ENCODE data around the gene TBXT. TPM values are rescaled to one million over a fixed set of nuclear protein-coding genes. Genes with fewer than 3 reads are reported as not detected.
"Not testable (repeated sequence)": the region's sequence is repeated elsewhere in the genome, so short reads cannot be mapped to it uniquely, and the experiment has no call there.

The TBXT gene
- total RNA-seq, 1 donor from 2014 or later = not detected

DNA sequence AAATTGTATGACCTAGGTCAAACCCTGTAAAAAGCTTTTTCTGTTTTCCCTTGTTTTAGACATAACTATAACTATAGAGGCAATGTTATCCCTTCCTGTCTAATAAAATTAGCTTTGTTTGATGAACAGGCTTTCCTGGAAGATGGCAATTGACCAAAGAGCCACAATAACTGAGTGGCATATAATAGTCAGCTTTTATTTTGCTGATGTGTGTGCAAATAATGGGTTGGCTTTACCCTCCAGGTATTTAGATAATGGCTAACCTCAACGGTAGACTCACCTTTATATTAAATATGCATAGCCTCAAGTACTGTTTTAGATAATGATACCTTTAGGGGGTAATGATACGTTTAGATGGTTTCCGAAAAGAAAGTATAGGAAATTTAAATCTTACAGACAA is 15.0 kb downstream of the TBXT start:
- Histone ChIP-seq H3K4me1 (no peaks in the 10 kb centered on the region), H3K27ac (replicated peaks) (no peak overlapping the region), H3K36me3 (no peaks in the 10 kb centered on the region), H3K27me3 (ENCODE audit: low read depth) (peaks cover 39% of the 10 kb centered on the region), H3K9me3 (replicated peaks) (peaks cover 37% of the 10 kb centered on the region), H3K4me3 (no peak overlapping the region)
- intact Hi-C loops (cut with micrococcal nuclease) = no loop called here
- DNase-seq = no peak
- TF ChIP-seq CTCF (IDR thresholded peaks at IDR 0.05; ENCODE audit: borderline replicate concordance) = no peak

GRCh38 chr6:166151798-166152197 is 15.9 kb downstream of the TBXT start:
- Histone ChIP-seq H3K4me1 (no peaks in the 10 kb centered on the region), H3K9me3 (replicated peaks) (peaks cover 37% of the 10 kb centered on the region), H3K27me3 (ENCODE audit: low read depth) (peaks cover 40% of the 10 kb centered on the region), H3K4me3 (no peak overlapping the region), H3K36me3 (no peaks in the 10 kb centered on the region), H3K27ac (replicated peaks) (no peak overlapping the region)
- intact Hi-C loops (cut with micrococcal nuclease) = no loop called here
- TF ChIP-seq CTCF (IDR thresholded peaks at IDR 0.05; ENCODE audit: borderline replicate concordance) = no peak
- no peak for DNase-seq

- peaks cover 32% of the 10 kb centered on the region for H3K27me3 ChIP-seq (ENCODE audit: low read depth)
- no peaks in the 10 kb centered on the region for H3K4me1 ChIP-seq
- H3K27ac ChIP-seq (replicated peaks) = no peak overlapping the region
- H3K36me3 ChIP-seq = no peaks in the 10 kb centered on the region
- no peak for DNase-seq
- H3K9me3 ChIP-seq (replicated peaks) = peaks cover 24% of the 10 kb centered on the region
- no peak overlapping the region for H3K4me3 ChIP-seq
- no peak for TF ChIP-seq CTCF (IDR thresholded peaks at IDR 0.05; ENCODE audit: borderline replicate concordance)
- intact Hi-C loops (cut with micrococcal nuclease) = no loop called here
Observed at GRCh38 chr6:166145751-166146150, 21.9 kb downstream of the TBXT start.

- Histone ChIP-seq H3K9me3 (replicated peaks) (peaks cover 11% of the 10 kb centered on the region), H3K27me3 (ENCODE audit: low read depth) (peaks cover 21% of the 10 kb centered on the region), H3K36me3 (no peaks in the 10 kb centered on the region), H3K4me1 (no peaks in the 10 kb centered on the region), H3K27ac (replicated peaks) (peak overlapping the region; percentile 17), H3K4me3 (no peak overlapping the region)
- intact Hi-C loops (cut with micrococcal nuclease) = no loop called here
- TF ChIP-seq CTCF (IDR thresholded peaks at IDR 0.05; ENCODE audit: borderline replicate concordance) = no peak
- no peak for DNase-seq
Observed at GRCh38 chr6:166143011-166143410, 24.6 kb downstream of the TBXT start.

DNA sequence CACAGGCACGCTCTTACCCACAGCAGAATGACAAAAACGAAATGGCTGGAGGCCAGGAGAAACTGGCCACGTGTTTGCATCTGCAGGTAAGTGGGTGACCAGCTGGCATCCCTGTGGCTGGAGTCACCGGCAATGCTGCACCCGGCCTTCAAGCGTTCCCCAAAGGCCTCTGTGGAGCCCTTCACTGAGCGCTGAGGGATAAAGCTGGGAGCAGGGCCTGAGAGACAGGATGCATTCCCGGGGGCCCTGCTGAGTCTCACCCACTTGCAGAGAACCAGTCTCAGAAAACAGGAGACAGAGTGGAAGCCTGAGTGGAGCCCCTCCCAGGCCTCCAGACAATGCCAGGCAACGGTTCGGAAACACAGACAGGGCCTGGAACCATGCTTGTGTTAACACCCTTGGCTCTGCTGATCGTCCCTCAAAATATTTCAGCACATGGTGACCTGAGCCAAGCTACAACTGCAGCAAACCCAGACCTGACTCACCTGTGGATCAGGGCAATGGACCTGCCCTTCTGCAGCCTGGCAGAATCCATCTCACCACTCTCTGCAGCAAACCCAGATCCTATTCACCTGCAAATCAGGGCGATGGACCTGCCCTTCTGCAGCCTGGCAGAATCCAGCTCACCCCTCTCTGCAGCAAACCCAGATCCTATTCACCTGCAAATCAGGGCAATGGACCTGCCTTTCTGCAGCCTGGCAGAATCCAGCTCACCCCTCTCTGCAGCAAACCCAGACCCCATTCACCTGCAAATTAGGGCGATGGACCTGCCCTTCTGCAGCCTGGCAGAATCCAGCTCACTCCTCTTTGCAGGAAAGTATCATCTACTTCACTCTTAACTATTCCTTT is 39.8 kb downstream of the TBXT start:
- H3K9me3 ChIP-seq (replicated peaks) = peaks cover 5% of the 10 kb centered on the region
- H3K27me3 ChIP-seq (ENCODE audit: low read depth) = peaks cover 73% of the 10 kb centered on the region
- no peaks in the 10 kb centered on the region for H3K36me3 ChIP-seq
- no peak for DNase-seq
- intact Hi-C loops (cut with micrococcal nuclease) = no loop called here
- no peak overlapping the region for H3K4me3 ChIP-seq
- no peak overlapping the region for H3K27ac ChIP-seq (replicated peaks)
- H3K4me1 ChIP-seq = no peaks in the 10 kb centered on the region
- no peak for TF ChIP-seq CTCF (IDR thresholded peaks at IDR 0.05; ENCODE audit: borderline replicate concordance)

GRCh38 chr6:166123115-166123514 is 44.5 kb downstream of the TBXT start:
- H3K36me3 ChIP-seq; intact Hi-C loops (cut with micrococcal nuclease); H3K4me3 ChIP-seq; H3K27ac ChIP-seq (replicated peaks); H3K9me3 ChIP-seq (replicated peaks); H3K4me1 ChIP-seq; DNase-seq: not testable (repeated sequence)
- H3K27me3 ChIP-seq (ENCODE audit: low read depth) = peaks cover 53% of the 10 kb centered on the region

Measured in left ventricle myocardium inferior (tissue), 1 donor.